HepG2 (cell line): Measurements from ENCODE around the gene NECTIN2. TPM values are rescaled to one million over a fixed set of nuclear protein-coding genes. Genes with fewer than 3 reads are reported as not detected.

ENCODE experiments used
- DMTF1 ChIP-seq: sonication (generic); formaldehyde crosslinking; IDR thresholded peaks from 2 replicates; pipeline ENCODE4 v1.4.0; 2020; ENCODE audit warnings: mild to moderate bottlenecking, missing genetic modification reagents
- FOXA1 ChIP-seq, 2 experiments: fragments of 450-650 bp in 1 of 2; sonication (generic) in 1 of 2; formaldehyde crosslinking in 1 of 2; IDR thresholded peaks; 2 replicates each; pipeline versions ENCODE4 v1.4.0 to v1.6.1; 2016 to 2020; ENCODE audit warnings: missing genetic modification reagents in 1 of 2
- HNRNPL ChIP-seq: fragments of 200-400 bp; formaldehyde crosslinking; IDR thresholded peaks from 2 replicates; pipeline ENCODE4 v1.6.1; 2017; ENCODE audit warnings: mild to moderate bottlenecking, low read depth, low read length
- KLF16 ChIP-seq, 2 experiments: sonication (generic) in 1 of 2; formaldehyde crosslinking in 1 of 2; IDR thresholded peaks; 2 replicates each; pipeline versions ENCODE4 v1.6.1 to v1.8.0; 2016 to 2023; ENCODE audit warnings: missing genetic modification reagents in 2 of 2, missing compliant biosample characterization in 1 of 2
- MEF2D ChIP-seq: sonication (generic); formaldehyde crosslinking; IDR thresholded peaks from 2 replicates; pipeline ENCODE4 v1.5.1; 2020; ENCODE audit warnings: mild to moderate bottlenecking, missing genetic modification reagents
- NRL ChIP-seq: sonication (generic); formaldehyde crosslinking; IDR thresholded peaks from 2 replicates; pipeline ENCODE4 v1.5.0; 2020; ENCODE audit warnings: missing genetic modification reagents, mild to moderate bottlenecking, moderate library complexity, borderline replicate concordance
- RBAK ChIP-seq: sonication (generic); formaldehyde crosslinking; IDR thresholded peaks from 2 replicates; pipeline ENCODE4 v1.5.1; 2020; ENCODE audit warnings: mild to moderate bottlenecking, missing genetic modification reagents
- RCOR2 ChIP-seq: IDR thresholded peaks from 2 replicates; pipeline ENCODE4 v1.6.1; 2016; ENCODE audit warnings: missing biosample characterization, missing genetic modification reagents
- TSC22D2 ChIP-seq: sonication (generic); formaldehyde crosslinking; IDR thresholded peaks from 2 replicates; pipeline ENCODE4 v1.5.1; 2020; ENCODE audit warnings: missing genetic modification reagents, mild to moderate bottlenecking, borderline replicate concordance
- ZBED4 ChIP-seq: sonication (generic); formaldehyde crosslinking; IDR thresholded peaks from 2 replicates; pipeline ENCODE4 v1.4.0; 2020; ENCODE audit warnings: missing genetic modification reagents, borderline replicate concordance
- ZMAT3 ChIP-seq: sonication (generic); formaldehyde crosslinking; conservative IDR thresholded peaks from 2 replicates; pipeline ENCODE4 v1.7.0; 2021; ENCODE audit warnings: missing genetic modification reagents
- ZNF160 ChIP-seq: sonication (generic); formaldehyde crosslinking; IDR thresholded peaks from 2 replicates; pipeline ENCODE4 v1.8.0; 2022; ENCODE audit warnings: mild to moderate bottlenecking, inconsistent platforms, missing genetic modification reagents
- ZNF562 ChIP-seq: sonication (generic); formaldehyde crosslinking; IDR thresholded peaks from 2 replicates; pipeline ENCODE4 v1.8.0; 2022; ENCODE audit warnings: missing genetic modification reagents, borderline replicate concordance
- ZNF746 ChIP-seq: sonication (generic); formaldehyde crosslinking; IDR thresholded peaks from 2 replicates; pipeline ENCODE4 v1.8.0; 2022; ENCODE audit warnings: mild to moderate bottlenecking, missing genetic modification reagents
- polyA plus RNA-seq, 8 experiments: library from polyadenylated mRNA; depleted of rRNA in 3 of 8; stranded (reverse) in 7 of 8; unstranded in 1 of 8; fragments of >200 nt; fragmentation: Illumina TruSeq in 4 of 8; extraction: Trizol in 4 of 8; gene quantifications; 2 replicates each; pipeline versions ENCODE4 v1.2.1 to v1.2.3, GENCODE V29; 2011 to 2016; ENCODE audit warnings: low read depth in 4 of 8, missing spikeins in 1 of 8, mixed read lengths in 1 of 8; ENCODE audit not compliant: insufficient read depth in 1 of 8
- total RNA-seq, 5 experiments: library from RNA; depleted of rRNA; stranded (reverse); fragments of >200 nt; fragmentation: Illumina TruSeq; extraction: Trizol; gene quantifications; 2 replicates each; pipeline ENCODE4 v1.2.3, GENCODE V29; 2016; ENCODE audit warnings: low read depth in 1 of 5
- TF ChIP-seq, protein P1 (sequence below): sonication (generic); formaldehyde crosslinking; conservative IDR thresholded peaks from 2 replicates; pipeline ENCODE4 v1.4.0; 2020; ENCODE audit warnings: missing genetic modification reagents
- TF ChIP-seq, protein P2 (sequence below): sonication (generic); formaldehyde crosslinking; IDR thresholded peaks from 2 replicates; pipeline ENCODE4 v1.4.0; 2020; ENCODE audit warnings: missing genetic modification reagents
- TF ChIP-seq, protein P3 (sequence below): sonication (generic); formaldehyde crosslinking; IDR thresholded peaks from 2 replicates; pipeline ENCODE4 v1.4.0; 2020; ENCODE audit warnings: mild to moderate bottlenecking, missing genetic modification reagents, borderline replicate concordance

The NECTIN2 gene
- total and polyA plus RNA-seq, 2 of the 13 experiments (the other 11 are each of a cell fraction or from before 2014, with no cell fraction given), result 75.4 to 114 TPM

DNA sequence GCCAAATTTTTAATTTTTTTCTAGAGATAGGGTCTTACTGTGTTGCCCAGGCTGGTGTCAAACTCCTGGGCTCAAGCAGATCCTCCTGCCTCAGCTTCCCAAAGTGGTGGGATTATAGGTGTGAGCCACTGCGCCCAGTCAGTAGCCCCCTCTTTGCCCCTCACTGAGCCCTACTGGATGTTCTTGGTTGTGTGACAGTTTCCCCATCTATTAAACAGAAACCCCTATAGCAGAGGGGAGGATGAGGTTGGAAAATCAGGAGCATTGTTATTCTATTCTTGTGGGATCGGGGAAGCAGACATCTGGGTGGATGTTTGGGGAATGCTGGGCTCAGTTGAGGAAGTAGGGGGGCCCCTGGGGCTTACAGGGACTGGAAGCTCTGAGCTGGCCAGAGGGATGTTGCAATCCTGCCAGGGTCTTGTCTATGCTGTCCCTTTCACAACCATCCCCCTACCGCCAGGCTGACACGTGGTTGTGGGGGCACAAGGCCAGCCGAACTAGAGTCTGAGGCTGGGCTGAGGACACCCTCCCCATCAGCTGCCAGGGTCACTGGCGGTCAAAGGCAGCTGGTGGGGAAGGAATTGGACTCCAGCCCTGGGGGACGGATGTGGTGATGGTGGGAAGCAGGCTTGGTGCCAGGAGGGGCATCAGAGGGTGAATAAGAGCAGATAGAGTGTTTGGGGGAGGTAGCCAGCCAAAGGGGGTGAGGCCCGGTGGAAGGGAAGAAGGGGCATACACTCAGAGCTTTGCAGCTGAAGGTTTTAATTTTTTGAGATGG is 79.2 kb downstream of the NECTIN2 start (continued):
- TF ChIP-seq HNRNPL, result peak; percentile 96
- TF ChIP-seq TSC22D2 (CRISPR knock-in tag), result peak; percentile 58; the same call in 1 of the 2 replicates
- TF ChIP-seq ZNF160 (CRISPR knock-in tag), result peak; percentile 82; the same call in 1 of the 2 replicates
- TF ChIP-seq, protein P1, sequence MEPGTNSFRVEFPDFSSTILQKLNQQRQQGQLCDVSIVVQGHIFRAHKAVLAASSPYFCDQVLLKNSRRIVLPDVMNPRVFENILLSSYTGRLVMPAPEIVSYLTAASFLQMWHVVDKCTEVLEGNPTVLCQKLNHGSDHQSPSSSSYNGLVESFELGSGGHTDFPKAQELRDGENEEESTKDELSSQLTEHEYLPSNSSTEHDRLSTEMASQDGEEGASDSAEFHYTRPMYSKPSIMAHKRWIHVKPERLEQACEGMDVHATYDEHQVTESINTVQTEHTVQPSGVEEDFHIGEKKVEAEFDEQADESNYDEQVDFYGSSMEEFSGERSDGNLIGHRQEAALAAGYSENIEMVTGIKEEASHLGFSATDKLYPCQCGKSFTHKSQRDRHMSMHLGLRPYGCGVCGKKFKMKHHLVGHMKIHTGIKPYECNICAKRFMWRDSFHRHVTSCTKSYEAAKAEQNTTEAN (CRISPR knock-in tag), result peak; percentile 56; the same call in 1 of the 2 replicates
- TF ChIP-seq RCOR2 (CRISPR knock-in tag), result peak; percentile 86
- TF ChIP-seq KLF16 (CRISPR knock-in tag; IDR thresholded peaks at IDR 0.05), result peak in 1 of 2 experiments; percentile 97; a peak in 2 of 4 replicates
- TF ChIP-seq NRL (CRISPR knock-in tag), result peak; percentile 97
- peak; percentile 91; the same call in 1 of the 2 replicates for TF ChIP-seq ZMAT3 (CRISPR knock-in tag)
- no peak for TF ChIP-seq RBAK
- peak; percentile 99 for TF ChIP-seq ZNF746 (CRISPR knock-in tag)
- TF ChIP-seq, protein P2, sequence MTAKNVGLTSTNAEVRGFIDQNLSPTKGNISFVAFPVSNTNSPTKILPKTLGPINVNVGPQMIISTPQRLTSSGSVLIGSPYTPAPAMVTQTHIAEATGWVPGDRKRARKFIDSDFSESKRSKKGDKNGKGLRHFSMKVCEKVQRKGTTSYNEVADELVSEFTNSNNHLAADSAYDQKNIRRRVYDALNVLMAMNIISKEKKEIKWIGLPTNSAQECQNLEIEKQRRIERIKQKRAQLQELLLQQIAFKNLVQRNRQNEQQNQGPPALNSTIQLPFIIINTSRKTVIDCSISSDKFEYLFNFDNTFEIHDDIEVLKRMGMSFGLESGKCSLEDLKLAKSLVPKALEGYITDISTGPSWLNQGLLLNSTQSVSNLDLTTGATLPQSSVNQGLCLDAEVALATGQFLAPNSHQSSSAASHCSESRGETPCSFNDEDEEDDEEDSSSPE, result peak; percentile 72
- no peak for TF ChIP-seq FOXA1 (IDR thresholded peaks at IDR 0.05)
- TF ChIP-seq FOXA1 (CRISPR knock-in tag; IDR thresholded peaks at IDR 0.05), result peak; percentile 77; the same call in 1 of the 2 replicates
- TF ChIP-seq MEF2D (CRISPR knock-in tag), result peak; percentile 94
- no peak for TF ChIP-seq DMTF1
- TF ChIP-seq, protein P3, sequence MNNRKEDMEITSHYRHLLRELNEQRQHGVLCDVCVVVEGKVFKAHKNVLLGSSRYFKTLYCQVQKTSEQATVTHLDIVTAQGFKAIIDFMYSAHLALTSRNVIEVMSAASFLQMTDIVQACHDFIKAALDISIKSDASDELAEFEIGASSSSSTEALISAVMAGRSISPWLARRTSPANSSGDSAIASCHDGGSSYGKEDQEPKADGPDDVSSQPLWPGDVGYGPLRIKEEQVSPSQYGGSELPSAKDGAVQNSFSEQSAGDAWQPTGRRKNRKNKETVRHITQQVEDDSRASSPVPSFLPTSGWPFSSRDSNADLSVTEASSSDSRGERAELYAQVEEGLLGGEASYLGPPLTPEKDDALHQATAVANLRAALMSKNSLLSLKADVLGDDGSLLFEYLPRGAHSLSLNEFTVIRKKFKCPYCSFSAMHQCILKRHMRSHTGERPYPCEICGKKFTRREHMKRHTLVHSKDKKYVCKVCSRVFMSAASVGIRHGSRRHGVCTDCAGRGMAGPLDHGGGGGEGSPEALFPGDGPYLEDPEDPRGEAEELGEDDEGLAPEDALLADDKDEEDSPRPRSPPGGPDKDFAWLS (CRISPR knock-in tag), result peak; percentile 98
- no peak for TF ChIP-seq ZNF562 (CRISPR knock-in tag)
- peak; percentile 43; the same call in 1 of the 2 replicates for TF ChIP-seq ZBED4 (CRISPR knock-in tag)
